HEK293T (cell line): ENCODE data around the gene REXO1.

Experiments
- ARNT ChIP-seq: fragments of 450-650 bp; IDR thresholded peaks from 2 replicates; pipeline ENCODE4 v1.6.1; 2017; ENCODE audit warnings: mild to moderate bottlenecking
- BHLHE40 ChIP-seq: fragments of 450-650 bp; IDR thresholded peaks from 2 replicates; pipeline ENCODE4 v1.6.1; 2016; ENCODE audit warnings: mild to moderate bottlenecking, moderate library complexity, borderline replicate concordance
- ELF4 ChIP-seq: fragments of 450-650 bp; IDR thresholded peaks from 2 replicates; pipeline ENCODE4 v1.6.1; 2017; ENCODE audit warnings: antibody characterized with exemption
- FOXA1 ChIP-seq: fragments of 450-650 bp; IDR thresholded peaks from 2 replicates; pipeline ENCODE4 v1.6.1; 2016; ENCODE audit warnings: mild to moderate bottlenecking
- FOXK2 ChIP-seq: fragments of 450-650 bp; IDR thresholded peaks from 2 replicates; pipeline ENCODE4 v1.6.1; 2016; ENCODE audit warnings: mild to moderate bottlenecking
- FOXM1 ChIP-seq: fragments of 450-650 bp; IDR thresholded peaks from 2 replicates; pipeline ENCODE4 v1.6.1; 2017; ENCODE audit warnings: mild to moderate bottlenecking, borderline replicate concordance
- LEF1 ChIP-seq: fragments of 450-650 bp; IDR thresholded peaks from 2 replicates; pipeline ENCODE4 v1.6.1; 2017; ENCODE audit warnings: mild to moderate bottlenecking, borderline replicate concordance
- SP1 ChIP-seq: fragments of 450-650 bp; IDR thresholded peaks from 2 replicates; pipeline ENCODE4 v1.6.1; 2017
- SUZ12 ChIP-seq: fragments of 450-650 bp; IDR thresholded peaks from 2 replicates; pipeline ENCODE4 v1.6.1; 2016; ENCODE audit warnings: mild to moderate bottlenecking
- TARDBP ChIP-seq: fragments of 450-650 bp; IDR thresholded peaks from 2 replicates; pipeline ENCODE4 v1.6.1; 2016
- ZNF384 ChIP-seq: fragments of 450-650 bp; IDR thresholded peaks from 2 replicates; pipeline ENCODE4 v1.6.1; 2016
- TF ChIP-seq, protein P1 (sequence below): fragments of 450-650 bp; IDR thresholded peaks from 2 replicates; pipeline ENCODE4 v1.6.1; 2016

DNA sequence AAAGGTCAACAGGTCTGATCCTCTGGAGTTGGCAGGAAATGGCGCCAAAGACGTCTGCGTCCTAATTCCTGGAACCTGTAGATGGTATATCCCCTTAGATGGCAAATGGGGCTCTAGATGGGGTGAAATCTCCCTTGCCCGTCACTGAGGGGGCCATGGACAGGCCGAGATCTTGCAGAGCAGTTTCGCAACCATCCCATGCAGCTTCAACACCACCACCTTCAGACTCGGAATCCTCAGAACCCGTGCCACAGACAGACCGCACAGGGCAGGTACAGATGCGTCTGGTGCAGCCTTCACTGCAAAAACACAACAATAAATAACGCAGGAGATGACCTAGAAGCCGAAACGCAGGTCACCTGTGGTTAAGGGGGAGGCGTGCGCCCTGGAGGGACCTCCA is 17.7 kb downstream of the REXO1 start:
- no peak for TF ChIP-seq TARDBP
- TF ChIP-seq FOXK2, result no peak
- no peak for TF ChIP-seq ELF4
- no peak for TF ChIP-seq SP1
- no peak for TF ChIP-seq BHLHE40
- no peak for TF ChIP-seq FOXA1
- TF ChIP-seq, protein P1, sequence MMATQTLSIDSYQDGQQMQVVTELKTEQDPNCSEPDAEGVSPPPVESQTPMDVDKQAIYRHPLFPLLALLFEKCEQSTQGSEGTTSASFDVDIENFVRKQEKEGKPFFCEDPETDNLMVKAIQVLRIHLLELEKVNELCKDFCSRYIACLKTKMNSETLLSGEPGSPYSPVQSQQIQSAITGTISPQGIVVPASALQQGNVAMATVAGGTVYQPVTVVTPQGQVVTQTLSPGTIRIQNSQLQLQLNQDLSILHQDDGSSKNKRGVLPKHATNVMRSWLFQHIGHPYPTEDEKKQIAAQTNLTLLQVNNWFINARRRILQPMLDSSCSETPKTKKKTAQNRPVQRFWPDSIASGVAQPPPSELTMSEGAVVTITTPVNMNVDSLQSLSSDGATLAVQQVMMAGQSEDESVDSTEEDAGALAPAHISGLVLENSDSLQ, result no peak
- TF ChIP-seq ZNF384, result no peak
- TF ChIP-seq FOXM1, result no peak
- no peak for TF ChIP-seq SUZ12
- TF ChIP-seq ARNT, result no peak
- no peak for TF ChIP-seq LEF1
